ENCODE data around the gene KMT2C.
A peak's percentile ranks its signal among the peaks of the same experiment; 100 is the strongest.
"Not testable (repeated sequence)": the region's sequence is repeated elsewhere in the genome, so short reads cannot be mapped to it uniquely, and the experiment has no call there.

Gene KMT2C

GRCh38 chr7:152266859-152267258 lies 168.9 kb downstream of the KMT2C start:
- not testable (repeated sequence) for ATAC-seq

GRCh38 chr7:152264915-152265314 lies 170.9 kb downstream of the KMT2C start:
- ATAC-seq: not testable (repeated sequence)

GRCh38 chr7:152262146-152262545 lies 173.7 kb downstream of the KMT2C start:
- ATAC-seq: not testable (repeated sequence)

DNA sequence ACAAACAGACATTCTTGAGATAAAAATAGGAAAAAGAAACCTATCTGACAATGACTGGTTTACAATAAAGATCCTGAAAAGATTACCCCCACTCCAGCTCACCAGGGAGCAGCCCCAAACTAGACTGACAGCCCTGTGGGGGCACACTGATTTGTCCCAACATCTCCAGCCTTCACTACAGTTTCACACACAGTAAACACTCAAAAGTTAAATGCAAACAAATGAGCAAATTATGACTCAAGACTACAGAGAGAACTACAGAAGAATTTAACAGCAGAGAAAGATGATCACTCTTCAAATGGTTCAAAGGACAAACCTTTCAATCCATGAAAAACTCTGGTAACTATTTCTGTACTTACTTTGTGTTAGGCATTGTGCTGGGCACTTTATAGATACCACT lies 176.2 kb downstream of the KMT2C start:
- ATAC-seq: peak; percentile 33

DNA sequence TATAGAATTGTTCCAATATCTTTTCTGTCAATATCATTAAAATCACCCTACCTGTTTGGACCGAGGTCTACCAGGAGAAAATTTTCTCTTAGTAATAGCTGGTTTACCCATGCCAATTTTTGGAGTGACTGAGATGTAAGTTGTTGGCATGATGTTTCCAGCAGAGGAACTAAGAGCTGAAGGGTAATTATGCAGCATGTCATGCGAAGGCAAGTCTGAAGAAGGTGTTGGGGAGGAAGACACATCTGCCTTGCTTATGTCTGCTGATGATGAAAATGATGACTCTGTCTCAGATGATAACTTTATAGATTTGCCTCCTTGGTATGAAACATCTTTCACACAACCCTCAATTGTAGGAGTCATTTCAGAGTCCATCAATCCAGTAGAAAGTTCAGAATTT lies 188.0 kb downstream of the KMT2C start:
- ATAC-seq: not testable (repeated sequence)

GRCh38 chr7:152245417-152245816 lies 190.4 kb downstream of the KMT2C start:
- ATAC-seq: peak; percentile 61

GRCh38 chr7:152243464-152243863 lies 192.3 kb downstream of the KMT2C start:
- ATAC-seq: not testable (repeated sequence)

More at GRCh38 chr7:152245417-152245816, 190.4 kb downstream of the KMT2C start:
- TF ChIP-seq ISL1 (CRISPR knock-in tag; IDR thresholded peaks at IDR 0.05) (peak; percentile 31; the same call in 1 of the 2 replicates), TCF4 (CRISPR knock-in tag; IDR thresholded peaks at IDR 0.05; ENCODE audit: borderline replicate concordance) (peak; percentile 98)

GRCh38 chr7:152241301-152241700 lies 194.5 kb downstream of the KMT2C start:
- not testable (repeated sequence) for ATAC-seq

DNA sequence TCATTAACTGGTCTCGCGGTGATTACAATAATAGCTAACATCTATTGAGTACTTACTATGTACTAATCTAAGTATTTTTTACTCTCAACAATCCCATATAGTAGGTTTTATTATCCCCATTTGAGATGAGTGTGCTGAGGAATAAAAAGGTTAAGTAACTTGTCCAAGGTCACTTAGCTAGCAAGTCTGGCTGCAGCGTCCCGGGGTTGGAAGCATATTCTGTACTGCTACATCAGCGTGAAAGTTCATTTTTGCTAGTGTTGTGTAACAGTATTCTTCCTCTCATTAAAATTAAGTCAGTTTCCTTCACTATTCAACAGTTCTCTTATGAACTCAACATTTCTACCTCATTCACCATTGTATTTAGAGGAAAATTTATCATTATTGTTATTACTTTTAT lies 199.5 kb downstream of the KMT2C start:
- ATAC-seq: not testable (repeated sequence)

- ATAC-seq: not testable (repeated sequence)
Observed at GRCh38 chr7:152234421-152234820, 201.4 kb downstream of the KMT2C start.

GRCh38 chr7:152231089-152231488 lies 204.7 kb downstream of the KMT2C start:
- ATAC-seq: no peak
- TF ChIP-seq RARB (CRISPR knock-in tag; IDR thresholded peaks at IDR 0.05) (no peak), ZFP30 (CRISPR knock-in tag; IDR thresholded peaks at IDR 0.05) (no peak), PPARA (CRISPR knock-in tag; IDR thresholded peaks at IDR 0.05; ENCODE audit: borderline replicate concordance) (no peak), SNAI2 (CRISPR knock-in tag; IDR thresholded peaks at IDR 0.05) (no peak), ZC3H10 (CRISPR knock-in tag; IDR thresholded peaks at IDR 0.05) (no peak), GLIS3 (CRISPR knock-in tag; IDR thresholded peaks at IDR 0.05) (no peak), ZNF70 (CRISPR knock-in tag; IDR thresholded peaks at IDR 0.05) (no peak), CSDC2 (CRISPR knock-in tag; IDR thresholded peaks at IDR 0.05) (no peak)

GRCh38 chr7:152219556-152219955 lies 216.2 kb downstream of the KMT2C start:
- ATAC-seq: not testable (repeated sequence)

GRCh38 chr7:152208766-152209165 lies 227.0 kb downstream of the KMT2C start:
- ATAC-seq: not testable (repeated sequence)

- ATAC-seq: not testable (repeated sequence)
Observed at GRCh38 chr7:152204417-152204816, 231.4 kb downstream of the KMT2C start.

- no peak for ATAC-seq
- TF ChIP-seq TOX (CRISPR knock-in tag; IDR thresholded peaks at IDR 0.05; ENCODE audit: borderline replicate concordance): no peak
- TF ChIP-seq, protein P1, sequence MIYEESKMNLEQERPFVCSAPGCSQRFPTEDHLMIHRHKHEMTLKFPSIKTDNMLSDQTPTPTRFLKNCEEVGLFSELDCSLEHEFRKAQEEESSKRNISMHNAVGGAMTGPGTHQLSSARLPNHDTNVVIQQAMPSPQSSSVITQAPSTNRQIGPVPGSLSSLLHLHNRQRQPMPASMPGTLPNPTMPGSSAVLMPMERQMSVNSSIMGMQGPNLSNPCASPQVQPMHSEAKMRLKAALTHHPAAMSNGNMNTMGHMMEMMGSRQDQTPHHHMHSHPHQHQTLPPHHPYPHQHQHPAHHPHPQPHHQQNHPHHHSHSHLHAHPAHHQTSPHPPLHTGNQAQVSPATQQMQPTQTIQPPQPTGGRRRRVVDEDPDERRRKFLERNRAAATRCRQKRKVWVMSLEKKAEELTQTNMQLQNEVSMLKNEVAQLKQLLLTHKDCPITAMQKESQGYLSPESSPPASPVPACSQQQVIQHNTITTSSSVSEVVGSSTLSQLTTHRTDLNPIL (CRISPR knock-in tag; IDR thresholded peaks at IDR 0.05; ENCODE audit: low read depth): no peak
- no peak for TF ChIP-seq TSHZ2 (CRISPR knock-in tag; IDR thresholded peaks at IDR 0.05)
- TF ChIP-seq ZFP3 (CRISPR knock-in tag; IDR thresholded peaks at IDR 0.05): no peak
- TF ChIP-seq ZFP30 (CRISPR knock-in tag; IDR thresholded peaks at IDR 0.05): no peak
- no peak for TF ChIP-seq ZNF70 (CRISPR knock-in tag; IDR thresholded peaks at IDR 0.05)
- TF ChIP-seq SNAI2 (CRISPR knock-in tag; IDR thresholded peaks at IDR 0.05): no peak
- TF ChIP-seq ESRRG (CRISPR knock-in tag; IDR thresholded peaks at IDR 0.05): no peak
- no peak for TF ChIP-seq GLIS3 (CRISPR knock-in tag; IDR thresholded peaks at IDR 0.05)
Observed at GRCh38 chr7:152203095-152203494, 232.7 kb downstream of the KMT2C start.
